Muscle of arm (tissue), 12 donors: ENCODE data around the gene MYO5A. TPM values are rescaled to one million over a fixed set of nuclear protein-coding genes. Genes with fewer than 3 reads are reported as not detected.

Experiments
- DNase-seq: peaks from one replicate; pipeline ENCODE4 v3.0.0-alpha.2; 2013
- polyA plus RNA-seq, 12 donors: library from polyadenylated mRNA; unstranded; fragments of 120-200 nt; gene quantifications; one replicate each; pipeline ENCODE4 v1.2.1, GENCODE V29; 2013; ENCODE audit not compliant: insufficient read length in 12 of 12

The MYO5A gene
- polyA plus RNA-seq, 12 donors, result 4.5 to 21.8 (median 7.3) TPM; not detected in 1

- DNase-seq, result no peak
Observed at GRCh38 chr15:52369455-52369854, 159.2 kb downstream of the MYO5A start.

- no peak for DNase-seq
Observed at GRCh38 chr15:52369030-52369429, 159.7 kb downstream of the MYO5A start.

GRCh38 chr15:52368402-52368801 lies 160.3 kb downstream of the MYO5A start:
- DNase-seq, result no peak

GRCh38 chr15:52362497-52362896 lies 166.2 kb downstream of the MYO5A start:
- DNase-seq, result no peak

- no peak for DNase-seq
Observed at GRCh38 chr15:52361975-52362494, 166.6 kb downstream of the MYO5A start.

- no peak for DNase-seq
Observed at GRCh38 chr15:52361494-52361893, 167.2 kb downstream of the MYO5A start.

- no peak for DNase-seq
Observed at GRCh38 chr15:52360229-52361203, 168.2 kb downstream of the MYO5A start.

- DNase-seq, result no peak
Observed at GRCh38 chr15:52359722-52360121, 169.0 kb downstream of the MYO5A start.

GRCh38 chr15:52357949-52358348 lies 170.7 kb downstream of the MYO5A start:
- DNase-seq, result no peak

GRCh38 chr15:52352086-52352485 lies 176.6 kb downstream of the MYO5A start:
- DNase-seq, result no peak

GRCh38 chr15:52351206-52351908 lies 177.3 kb downstream of the MYO5A start:
- DNase-seq, result no peak

GRCh38 chr15:52350423-52350822 lies 178.3 kb downstream of the MYO5A start:
- DNase-seq, result no peak

GRCh38 chr15:52349052-52349700 lies 179.5 kb downstream of the MYO5A start:
- no peak for DNase-seq

- no peak for DNase-seq
Observed at GRCh38 chr15:52348056-52348745, 180.5 kb downstream of the MYO5A start.

- DNase-seq, result no peak
Observed at GRCh38 chr15:52344592-52344991, 184.1 kb downstream of the MYO5A start.

GRCh38 chr15:52343831-52344230 lies 184.8 kb downstream of the MYO5A start:
- no peak for DNase-seq

- DNase-seq, result peak; percentile 16
Observed at GRCh38 chr15:52340093-52340492, 188.6 kb downstream of the MYO5A start.

GRCh38 chr15:52338891-52339290 lies 189.8 kb downstream of the MYO5A start:
- no peak for DNase-seq

GRCh38 chr15:52338058-52338457 lies 190.6 kb downstream of the MYO5A start:
- DNase-seq, result no peak

GRCh38 chr15:52337198-52337853 lies 191.4 kb downstream of the MYO5A start:
- DNase-seq, result no peak

- DNase-seq, result no peak
Observed at GRCh38 chr15:52336529-52336928, 192.2 kb downstream of the MYO5A start.
